A549 (cell line): ENCODE results near the gene TCFL5. TPM values are rescaled to one million over a fixed set of nuclear protein-coding genes. Genes with fewer than 3 reads are reported as not detected.
A peak's percentile ranks its signal among the peaks of the same experiment; 100 is the strongest.

Experiments used
- ATAC-seq, 2 experiments: fragments of 200-7000 bp in 1 of 2; fragments of >200 bp in 1 of 2; cut with Nextera tagmentation in 1 of 2; cut with Tn5 transposase in 1 of 2; 3 replicates each; pipeline versions ENCODE4 v1.8.0 to v1.9.1; 2018 to 2020; ENCODE audit warnings: mild to moderate bottlenecking in 1 of 2, moderate library complexity in 1 of 2
- CTCF ChIA-PET: fragments of 300-600 bp; sonication (Branson Sonifier 250); formaldehyde crosslinking; extraction: SDS; loops from one replicate; lab custom pipeline; 2021; ENCODE audit warnings: antibody characterized with exemption, inconsistent platforms; lab: Yijun Ruan, JAX
- POLR2A ChIA-PET: fragments of 350-600 bp; formaldehyde crosslinking; extraction: SDS; loops from one replicate; lab custom pipeline; 2021; ENCODE audit warnings: antibody characterized with exemption, inconsistent platforms; lab: Yijun Ruan, JAX
- DNase-seq, 2 experiments: peaks; one replicate each; pipeline versions ENCODE4 v3.0.0 to v3.0.0-alpha.2; 2011 to 2016; ENCODE audit warnings: low read depth in 1 of 2, low spot score in 1 of 2
- FAIRE-seq: peaks from 2 replicates; lab custom pipeline; 2011; peaks lifted over from hg19 to GRCh38; lab: Jason Lieb, UNC
- H3K27ac ChIP-seq, 2 experiments: fragments of >200 bp; sonication (Bioruptor Twin); formaldehyde crosslinking; 3 replicates each; pipeline ENCODE4 v1.5.1; 2016 to 2017
- H3K4me1 ChIP-seq: fragments of >200 bp; sonication (Bioruptor Twin); formaldehyde crosslinking; 3 replicates; pipeline ENCODE4 v1.6.1; 2016
- H3K4me2 ChIP-seq: fragments of >200 bp; sonication (Bioruptor Twin); formaldehyde crosslinking; 3 replicates; pipeline ENCODE4 v1.6.1; 2016
- H3K4me3 ChIP-seq: fragments of >200 bp; sonication (Bioruptor Twin); formaldehyde crosslinking; 3 replicates; pipeline ENCODE4 v1.5.1; 2016
- H3K9me3 ChIP-seq: fragments of >200 bp; sonication (Bioruptor Twin); formaldehyde crosslinking; 3 replicates; pipeline ENCODE4 v1.6.1; 2016
- ATOH8 ChIP-seq: fragments of 250-450 bp; sonication (Bioruptor Pico); IDR thresholded peaks from 2 replicates; pipeline ENCODE4 v1.5.0; 2020; ENCODE audit warnings: low read depth, mild to moderate bottlenecking, moderate library complexity
- BCL3 ChIP-seq: fragments of >200 bp; sonication (Bioruptor Twin); formaldehyde crosslinking; IDR thresholded peaks from 3 replicates; pipeline ENCODE4 v1.6.1; 2016
- CBX8 ChIP-seq: fragments of 200-600 bp; sonication (generic); IDR thresholded peaks from 2 replicates; pipeline ENCODE4 v1.6.1; 2016
- CHD2 ChIP-seq: fragments of 150-350 bp; IDR thresholded peaks from 2 replicates; pipeline ENCODE4 v1.6.1; 2014; ENCODE audit warnings: low read length; ENCODE audit not compliant: partially characterized antibody
- E2F6 ChIP-seq: IDR thresholded peaks from 2 replicates; pipeline ENCODE4 v1.6.1; 2012; ENCODE audit warnings: low read depth, borderline replicate concordance
- ELK1 ChIP-seq: fragments of 150-350 bp; IDR thresholded peaks from 2 replicates; pipeline ENCODE4 v1.6.1; 2014; ENCODE audit warnings: low read depth, mild to moderate bottlenecking, low read length
- HES2 ChIP-seq: fragments of >200 bp; sonication (Bioruptor Twin); formaldehyde crosslinking; IDR thresholded peaks from 2 replicates; pipeline ENCODE4 v1.6.1; 2016
- HOXB13 ChIP-seq: fragments of 250-450 bp; sonication (Bioruptor Pico); IDR thresholded peaks from 2 replicates; pipeline ENCODE4 v1.5.0; 2020; ENCODE audit warnings: low read depth, mild to moderate bottlenecking, moderate library complexity
- JUN ChIP-seq, 2 experiments: fragments of >200 bp; sonication (Bioruptor Twin); formaldehyde crosslinking; IDR thresholded peaks; 2 replicates in 1 of 2; 3 replicates in 1 of 2; pipeline ENCODE4 v1.6.1; 2016 to 2017
- KDM1A ChIP-seq: fragments of 200-600 bp; sonication (generic); IDR thresholded peaks from 2 replicates; pipeline ENCODE4 v1.6.1; 2016; ENCODE audit warnings: low read depth, mild to moderate bottlenecking
- MAFK ChIP-seq: fragments of 450-650 bp; IDR thresholded peaks from 2 replicates; pipeline ENCODE4 v1.6.1; 2014; ENCODE audit not compliant: partially characterized antibody
- MAX ChIP-seq: IDR thresholded peaks from 2 replicates; pipeline ENCODE4 v1.6.1; 2012
- MAZ ChIP-seq: fragments of 150-350 bp; IDR thresholded peaks from 2 replicates; pipeline ENCODE4 v1.6.1; 2014; ENCODE audit warnings: antibody characterized with exemption, low read depth, low read length, borderline replicate concordance
- PHF8 ChIP-seq: fragments of 200-600 bp; sonication (generic); IDR thresholded peaks from 2 replicates; pipeline ENCODE4 v1.6.1; 2016; ENCODE audit warnings: low read depth, mild to moderate bottlenecking, antibody characterized with exemption, moderate library complexity, borderline replicate concordance
- POLR2A ChIP-seq: IDR thresholded peaks from 2 replicates; pipeline ENCODE4 v1.6.1; 2012; ENCODE audit warnings: mild to moderate bottlenecking, low read length
- TFCP2L1 ChIP-seq: fragments of 250-450 bp; sonication (Bioruptor Pico); IDR thresholded peaks from 2 replicates; pipeline ENCODE4 v1.5.0; 2021; ENCODE audit warnings: mild to moderate bottlenecking
- TP53 ChIP-seq: fragments of 250-450 bp; sonication (Bioruptor Pico); IDR thresholded peaks from 2 replicates; pipeline ENCODE4 v1.5.0; 2021; ENCODE audit warnings: mild to moderate bottlenecking, moderate library complexity
- WGBS: methylation state at CpG from one replicate; pipeline ENCODE4 v1.1.6; 2017; ENCODE audit errors: missing lambda C conversion rate; 5-methylcytosine and 5-hydroxymethylcytosine counted together
- polyA plus RNA-seq, 4 experiments: library from polyadenylated mRNA; depleted of rRNA in 3 of 4; stranded (reverse); fragments of >200 nt; fragmentation: RNase III in 1 of 4; extraction: RNeasy Plus Mini Kit Qiagen cat#74134 plus additional on column Dnase treatment in 1 of 4; gene quantifications; 2 replicates in 3 of 4; 3 replicates in 1 of 4; pipeline ENCODE4 v1.2.3, GENCODE V29; 2011 to 2017

Gene TCFL5
- polyA plus RNA-seq, 2 of the 4 experiments (the other 2 are of a cell fraction), result 5.6 to 7.1 TPM

GRCh38 chr20:62805711-62806382 is 55.8 kb downstream of the TCFL5 start (continued):
- TF ChIP-seq E2F6 (no peak), POLR2A (no peak), KDM1A (no peak), ATOH8 (CRISPR knock-in tag) (no peak), BCL3 (no peak), TP53 (CRISPR knock-in tag) (no peak), CBX8 (no peak), JUN (IDR thresholded peaks at IDR 0.05) (no peak), MAZ (no peak)

GRCh38 chr20:62805155-62805710 is 56.4 kb downstream of the TCFL5 start:
- no peaks in the 10 kb centered on the region for H3K9me3 ChIP-seq
- peak overlapping the region; percentile 99 for H3K4me2 ChIP-seq
- TF ChIP-seq HES2 (no peak), HOXB13 (CRISPR knock-in tag) (no peak), PHF8 (peak; percentile 41; the same call in 1 of the 2 replicates), CHD2 (no peak), MAX (no peak)
- peak in 1 of 2 experiments; percentile 5; a peak in 2 of 6 replicates for ATAC-seq
- 0% methylated on average over 9 of the region's 58 CpGs for WGBS
- FAIRE-seq, result no peak
- H3K4me1 ChIP-seq, result peaks cover 17% of the 10 kb centered on the region
- POLR2A ChIA-PET, result no interaction called here
- CTCF ChIA-PET, result interaction anchor here (1.2 to 6.4 kb wide), 3 partner anchors 14 to 137 kb away, joined by 4 to 60 read pairs (median 5); no protein-coding TSS in a partner anchor
- no peak for DNase-seq
- peak overlapping the region; percentile 92 to 99 for H3K27ac ChIP-seq
- H3K4me3 ChIP-seq, result peak overlapping the region; percentile 95

GRCh38 chr20:62804627-62805154 is 56.9 kb downstream of the TCFL5 start, which contains the start of gene OGFR:
TSS of gene OGFR (plus strand) at chr20:62804835. CDS start at chr20:62804860, 25 bp downstream.
- TF ChIP-seq POLR2A, result peak; percentile 61
- TF ChIP-seq MAZ, result no peak
- peak; percentile 24 to 48; a peak in 2 of 5 replicates for TF ChIP-seq JUN (IDR thresholded peaks at IDR 0.05)
- no peak for TF ChIP-seq ELK1
- TF ChIP-seq MAFK, result no peak
- peak; percentile 66 for TF ChIP-seq PHF8
- no peak for TF ChIP-seq TFCP2L1
- TF ChIP-seq, all 56 proteins: peak for 3
- Histone ChIP-seq H3K4me1 (peaks cover 17% of the 10 kb centered on the region), H3K27ac (peak within 1 kb of the TSS; percentile 92 to 99), H3K9me3 (no peaks in the 10 kb centered on the region), H3K4me3 (peak within 1 kb of the TSS; percentile 95), H3K4me2 (peak within 1 kb of the TSS; percentile 99)
- CTCF ChIA-PET, result interaction anchor here (1.4 to 6.4 kb wide), 3 partner anchors 13 to 395 kb away, joined by 4 to 60 read pairs (median 5); no protein-coding TSS in a partner anchor
- DNase-seq (no peak), FAIRE-seq (no peak), ATAC-seq (peak in 1 of 2 experiments; percentile 3; a peak in 1 of 6 replicates)
- POLR2A ChIA-PET, result no interaction called here
- 15% methylated on average over 4 of the region's 77 CpGs for WGBS
